CD14-positive monocyte (primary cell): ENCODE measurements around the gene SLC16A13. TPM values are rescaled to one million over a fixed set of nuclear protein-coding genes. Genes with fewer than 3 reads are reported as not detected.
"Not testable (repeated sequence)": the region's sequence is repeated elsewhere in the genome, so short reads cannot be mapped to it uniquely, and the experiment has no call there.

Source experiments
- DNase-seq, 3 donors: peaks; one replicate each; pipeline ENCODE4 v3.0.0-alpha.2; 2011 to 2022
- H2AFZ ChIP-seq: 2 replicates; pipeline ENCODE4 v1.6.0; 2012; ENCODE audit warnings: mild to moderate bottlenecking, low read depth, low read length, inconsistent platforms; ENCODE audit not compliant: insufficient read depth, poor library complexity, severe bottlenecking
- H3K27ac ChIP-seq, 2 donors: 1 replicate in 1 of 2; 2 replicates in 1 of 2; pipeline ENCODE4 v1.5.1; 2012 to 2013; ENCODE audit warnings: low read length in 2 of 2, control low read depth in 1 of 2, inconsistent platforms in 1 of 2, low read depth in 1 of 2, mild to moderate bottlenecking in 1 of 2
- H3K27me3 ChIP-seq, 2 donors: one replicate each; pipeline versions ENCODE4 v1.6.0 to v1.6.1; 2011 to 2013; ENCODE audit warnings: low read length in 2 of 2; ENCODE audit not compliant: control insufficient read depth in 2 of 2, insufficient read depth in 2 of 2
- H3K36me3 ChIP-seq, 2 donors: replicated peaks in 1 of 2; 1 replicate in 1 of 2; 2 replicates in 1 of 2; pipeline versions ENCODE4 v1.5.1 to v1.6.1; 2012 to 2013; ENCODE audit warnings: low read length in 2 of 2, control low read depth in 1 of 2, inconsistent platforms in 1 of 2, mild to moderate bottlenecking in 1 of 2; ENCODE audit not compliant: insufficient read depth in 2 of 2, control insufficient read depth in 1 of 2
- H3K4me1 ChIP-seq, 2 donors: 1 replicate in 1 of 2; 2 replicates in 1 of 2; pipeline versions ENCODE4 v1.5.1 to v1.6.1; 2012 to 2013; ENCODE audit warnings: low read length in 2 of 2, control low read depth in 1 of 2, inconsistent platforms in 1 of 2, mild to moderate bottlenecking in 1 of 2, moderate library complexity in 1 of 2; ENCODE audit not compliant: insufficient read depth in 2 of 2, control insufficient read depth in 1 of 2
- H3K4me2 ChIP-seq: replicated peaks from 2 replicates; pipeline ENCODE3; 2012; ENCODE audit warnings: low read length, moderate library complexity, mild to moderate bottlenecking; ENCODE audit not compliant: poor library complexity, severe bottlenecking; ENCODE audit errors: extremely low read depth
- H3K4me3 ChIP-seq, 3 experiments: fragments of 200-600 bp in 1 of 3; sonication (generic) in 1 of 3; replicated peaks in 1 of 3; 1 replicate in 2 of 3; 2 replicates in 1 of 3; pipeline ENCODE4 v1.5.1; 2011 to 2013; ENCODE audit warnings: low read length in 3 of 3, mild to moderate bottlenecking in 3 of 3, control low read depth in 2 of 3, low read depth in 2 of 3, inconsistent platforms in 1 of 3, moderate library complexity in 1 of 3
- H3K79me2 ChIP-seq: 2 replicates; pipeline ENCODE4 v1.6.0; 2012; ENCODE audit warnings: mild to moderate bottlenecking, control low read depth, inconsistent platforms, low read length, moderate library complexity; ENCODE audit not compliant: insufficient read depth
- H3K9ac ChIP-seq: 2 replicates; pipeline ENCODE4 v1.6.0; 2017; ENCODE audit warnings: low read length, mild to moderate bottlenecking; ENCODE audit not compliant: insufficient read depth, poor library complexity, severe bottlenecking
- H3K9me3 ChIP-seq, 2 donors: replicated peaks in 1 of 2; 1 replicate in 1 of 2; 2 replicates in 1 of 2; pipeline versions ENCODE4 v1.5.1 to v1.6.1; 2012 to 2013; ENCODE audit warnings: low read length in 2 of 2, control low read depth in 1 of 2; ENCODE audit not compliant: control insufficient read depth in 1 of 2, insufficient read depth in 1 of 2
- H4K20me1 ChIP-seq: 2 replicates; pipeline ENCODE4 v1.6.0; 2012; ENCODE audit warnings: mild to moderate bottlenecking, low read length, control low read depth, moderate library complexity; ENCODE audit not compliant: insufficient read depth
- H3K27ac Mint-ChIP-seq, 7 donors: one replicate each; pipeline ENCODE4 v1.8.0; 2020; ENCODE audit warnings: mild to moderate bottlenecking in 7 of 7, mixed read lengths in 7 of 7, moderate library complexity in 6 of 7, inconsistent platforms in 2 of 7
- H3K27me3 Mint-ChIP-seq, 3 donors: one replicate each; pipeline ENCODE4 v1.8.0; 2021 to 2022; ENCODE audit warnings: low read depth in 3 of 3, mild to moderate bottlenecking in 3 of 3, mixed read lengths in 3 of 3, moderate library complexity in 3 of 3, inconsistent platforms in 1 of 3
- H3K36me3 Mint-ChIP-seq, 2 donors: one replicate each; pipeline ENCODE4 v1.8.0; 2020; ENCODE audit warnings: mixed read lengths in 2 of 2, inconsistent platforms in 1 of 2, mild to moderate bottlenecking in 1 of 2
- H3K4me1 Mint-ChIP-seq: one replicate; pipeline ENCODE4 v1.8.0; 2020; ENCODE audit warnings: mild to moderate bottlenecking, mixed read lengths
- H3K4me3 Mint-ChIP-seq, 2 donors: one replicate each; pipeline ENCODE4 v1.8.0; 2020; ENCODE audit warnings: mild to moderate bottlenecking in 2 of 2, mixed read lengths in 2 of 2, moderate library complexity in 1 of 2
- H3K9me3 Mint-ChIP-seq, 7 donors: one replicate each; pipeline ENCODE4 v1.8.0; 2020 to 2022; ENCODE audit warnings: mixed read lengths in 7 of 7, mild to moderate bottlenecking in 6 of 7, moderate library complexity in 6 of 7, inconsistent platforms in 2 of 7
- CTCF ChIP-seq: fragments of 200-600 bp; IDR thresholded peaks from one replicate; pipeline ENCODE4 v1.8.0; 2022; ENCODE audit warnings: antibody characterized with exemption, mild to moderate bottlenecking
- WGBS: methylation state at CpG from one replicate; pipeline ENCODE4 v1.1.5; 2013; ENCODE audit warnings: missing lambda C conversion rate; ENCODE audit not compliant: insufficient coverage; 5-methylcytosine and 5-hydroxymethylcytosine counted together
- intact Hi-C, 2 donors: fragments of 100-400 bp; cut with micrococcal nuclease; formaldehyde crosslinking; loops; one replicate each; pipeline versions ENCODE4 v1.15.0 to v1.15.1; 2023
- polyA plus RNA-seq, 3 donors: library from polyadenylated mRNA; depleted of rRNA in 1 of 3; unstranded in 2 of 3; stranded (reverse) in 1 of 3; fragments of 300-500 nt in 2 of 3; fragments of >200 nt in 1 of 3; fragmentation: Illumina TruSeq in 2 of 3; gene quantifications; 1 replicate in 2 of 3; 2 replicates in 1 of 3; pipeline ENCODE4 v1.2.3, GENCODE V29; 2012 to 2021

SLC16A13 gene
- polyA plus RNA-seq, 3 donors: 0.93 to 3.1 (median 2.2) TPM

GRCh38 chr17:6989779-6990178 lies 46.0 kb upstream of the SLC16A13 start:
- H3K4me1 ChIP-seq: no peaks in the 10 kb centered on the region
- H4K20me1 ChIP-seq: no peaks in the 10 kb centered on the region
- Mint-ChIP-seq H3K27ac (no peak overlapping the region), H3K4me1 (no peaks in the 10 kb centered on the region), H3K9me3 (peaks cover 0 to 3% (median 0%) of the 10 kb centered on the region in 7 donors), H3K4me3 (no peak overlapping the region), H3K36me3 (no peaks in the 10 kb centered on the region), H3K27me3 (peaks cover 0 to 7% (median 2%) of the 10 kb centered on the region in 3 donors)
- no peaks in the 10 kb centered on the region for H3K27me3 ChIP-seq
- no peak for TF ChIP-seq CTCF
- no peaks in the 10 kb centered on the region for H3K79me2 ChIP-seq
- H3K9ac ChIP-seq: no peak overlapping the region
- no peaks in the 10 kb centered on the region for H3K9me3 ChIP-seq
- H2AFZ ChIP-seq: no peak overlapping the region
- H3K4me2 ChIP-seq: no peak overlapping the region
- no CpG with 5 or more reads among the region's 2 CpGs for WGBS
- no peak for DNase-seq
- H3K4me3 ChIP-seq: no peak overlapping the region
- intact Hi-C loops: loop anchor here in 1 of 2 donors (10.0 kb wide), 1 partner anchor 325 kb away; no protein-coding TSS in a partner anchor
- no peaks in the 10 kb centered on the region for H3K36me3 ChIP-seq
- H3K27ac ChIP-seq: no peak overlapping the region

DNA sequence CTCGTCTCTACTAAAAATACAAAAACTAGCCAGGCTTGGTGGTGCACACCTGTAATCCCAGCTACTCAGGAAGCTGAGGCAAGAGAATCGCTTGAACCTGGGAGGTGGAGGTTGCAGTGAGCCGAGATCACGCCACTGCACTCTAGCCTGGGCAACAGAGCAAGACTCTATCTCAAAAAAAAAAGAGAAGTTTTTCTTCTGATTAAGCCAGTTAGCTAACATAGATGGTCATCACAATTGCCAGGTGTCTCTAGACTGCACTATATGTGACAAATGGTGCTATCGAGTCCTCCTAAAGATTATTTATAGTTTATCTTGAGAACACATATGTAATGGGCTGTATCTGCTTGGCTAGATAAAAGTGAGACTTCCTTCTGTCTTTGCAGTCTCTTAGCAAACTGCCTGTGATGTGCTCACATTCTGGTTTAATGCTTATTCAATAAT lies 42.2 kb upstream of the SLC16A13 start:
- Mint-ChIP-seq H3K36me3 (peaks cover 21 to 23% of the 10 kb centered on the region in 2 donors), H3K27me3 (peaks cover 4 to 11% (median 4%) of the 10 kb centered on the region in 3 donors), H3K27ac (peak overlapping the region in 1 of 7 donors; percentile 45), H3K4me1 (peaks cover 15% of the 10 kb centered on the region)
- Histone ChIP-seq H4K20me1 (peaks cover 32% of the 10 kb centered on the region), H3K36me3 (peaks cover 13 to 22% of the 10 kb centered on the region in 2 donors), H3K4me1 (peaks cover 0 to 15% of the 10 kb centered on the region in 2 donors)
- not testable (repeated sequence) for H3K4me3 Mint-ChIP-seq, H3K27ac ChIP-seq, H3K9me3 ChIP-seq, H3K27me3 ChIP-seq, H3K4me2 ChIP-seq, H2AFZ ChIP-seq, DNase-seq, H3K9me3 Mint-ChIP-seq, H3K9ac ChIP-seq, H3K79me2 ChIP-seq, H3K4me3 ChIP-seq
- intact Hi-C loops: loop anchor here in 1 of 2 donors (10.0 kb wide), 1 partner anchor 329 kb away; no protein-coding TSS in a partner anchor
- no CpG with 5 or more reads among the region's 5 CpGs for WGBS
